Endothelial cell (in vitro differentiated cells): Measurements from ENCODE around the gene ARHGAP29. TPM values are rescaled to one million over a fixed set of nuclear protein-coding genes. Genes with fewer than 3 reads are reported as not detected.

Experiments
- DNase-seq: peaks from one replicate; pipeline ENCODE4 v3.0.0; 2021; ENCODE audit warnings: low spot score
- H3K27ac Mint-ChIP-seq: one replicate; pipeline ENCODE4 v1.8.0; 2021; ENCODE audit warnings: mixed read lengths, inconsistent platforms; ENCODE audit not compliant: unreplicated experiment
- H3K27me3 Mint-ChIP-seq: one replicate; pipeline ENCODE4 v1.8.0; 2021; ENCODE audit warnings: mild to moderate bottlenecking, moderate library complexity, mixed read lengths, inconsistent platforms; ENCODE audit not compliant: unreplicated experiment
- H3K36me3 Mint-ChIP-seq: one replicate; pipeline ENCODE4 v1.8.0; 2021; ENCODE audit warnings: mild to moderate bottlenecking, low read depth, mixed read lengths, inconsistent platforms; ENCODE audit not compliant: unreplicated experiment
- H3K4me1 Mint-ChIP-seq: one replicate; pipeline ENCODE4 v1.8.0; 2021; ENCODE audit warnings: mild to moderate bottlenecking, mixed read lengths, inconsistent platforms; ENCODE audit not compliant: unreplicated experiment
- H3K4me3 Mint-ChIP-seq: one replicate; pipeline ENCODE4 v1.8.0; 2021; ENCODE audit warnings: mild to moderate bottlenecking, mixed read lengths, inconsistent platforms; ENCODE audit not compliant: unreplicated experiment
- H3K9me3 Mint-ChIP-seq: one replicate; pipeline ENCODE4 v1.8.0; 2021; ENCODE audit warnings: mixed read lengths, inconsistent platforms; ENCODE audit not compliant: unreplicated experiment
- total RNA-seq: library from RNA; stranded (reverse); fragmentation: NEBNext Ultra II Directional; extraction: Animal tissue kit (Norgen Biotek cat#: 25700); gene quantifications from one replicate; pipeline ENCODE4 v1.2.1, GENCODE V29; 2021; ENCODE audit not compliant: unreplicated experiment
- TF ChIP-seq, protein P1 (sequence below): fragments of 200-600 bp; sonication (generic); IDR thresholded peaks from one replicate; pipeline ENCODE4 v1.5.0; 2021; ENCODE audit warnings: antibody characterized with exemption; ENCODE audit not compliant: unreplicated experiment

ARHGAP29 gene
- total RNA-seq, 1 donor from 2014 or later, result 276 TPM

DNA sequence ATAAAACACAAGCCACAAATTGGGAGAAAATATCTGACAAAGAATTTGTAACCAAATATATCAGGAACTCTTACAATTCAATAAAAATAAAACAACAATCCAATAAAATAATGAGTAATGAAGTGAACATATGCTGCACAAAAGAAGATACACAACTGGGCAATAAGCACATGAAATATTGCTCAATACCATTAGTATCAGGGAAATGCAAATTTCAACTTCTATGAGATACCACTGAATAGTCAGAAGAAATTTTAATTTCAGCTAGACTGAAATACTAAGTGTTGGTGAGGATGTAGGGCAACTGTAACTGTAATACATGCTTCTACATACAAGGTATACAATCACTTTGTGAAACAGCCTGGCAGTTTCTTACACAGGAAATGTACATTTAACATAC is 7.4 kb upstream of the ARHGAP29 start:
- Mint-ChIP-seq H3K9me3 (no peaks in the 10 kb centered on the region), H3K27me3 (peaks cover 4% of the 10 kb centered on the region), H3K27ac (no peak overlapping the region), H3K4me3 (peak overlapping the region; percentile 99), H3K4me1 (peaks cover 30% of the 10 kb centered on the region), H3K36me3 (peaks cover 11% of the 10 kb centered on the region)
- no peak for DNase-seq
- TF ChIP-seq, protein P1, sequence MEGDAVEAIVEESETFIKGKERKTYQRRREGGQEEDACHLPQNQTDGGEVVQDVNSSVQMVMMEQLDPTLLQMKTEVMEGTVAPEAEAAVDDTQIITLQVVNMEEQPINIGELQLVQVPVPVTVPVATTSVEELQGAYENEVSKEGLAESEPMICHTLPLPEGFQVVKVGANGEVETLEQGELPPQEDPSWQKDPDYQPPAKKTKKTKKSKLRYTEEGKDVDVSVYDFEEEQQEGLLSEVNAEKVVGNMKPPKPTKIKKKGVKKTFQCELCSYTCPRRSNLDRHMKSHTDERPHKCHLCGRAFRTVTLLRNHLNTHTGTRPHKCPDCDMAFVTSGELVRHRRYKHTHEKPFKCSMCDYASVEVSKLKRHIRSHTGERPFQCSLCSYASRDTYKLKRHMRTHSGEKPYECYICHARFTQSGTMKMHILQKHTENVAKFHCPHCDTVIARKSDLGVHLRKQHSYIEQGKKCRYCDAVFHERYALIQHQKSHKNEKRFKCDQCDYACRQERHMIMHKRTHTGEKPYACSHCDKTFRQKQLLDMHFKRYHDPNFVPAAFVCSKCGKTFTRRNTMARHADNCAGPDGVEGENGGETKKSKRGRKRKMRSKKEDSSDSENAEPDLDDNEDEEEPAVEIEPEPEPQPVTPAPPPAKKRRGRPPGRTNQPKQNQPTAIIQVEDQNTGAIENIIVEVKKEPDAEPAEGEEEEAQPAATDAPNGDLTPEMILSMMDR, result no peak

DNA sequence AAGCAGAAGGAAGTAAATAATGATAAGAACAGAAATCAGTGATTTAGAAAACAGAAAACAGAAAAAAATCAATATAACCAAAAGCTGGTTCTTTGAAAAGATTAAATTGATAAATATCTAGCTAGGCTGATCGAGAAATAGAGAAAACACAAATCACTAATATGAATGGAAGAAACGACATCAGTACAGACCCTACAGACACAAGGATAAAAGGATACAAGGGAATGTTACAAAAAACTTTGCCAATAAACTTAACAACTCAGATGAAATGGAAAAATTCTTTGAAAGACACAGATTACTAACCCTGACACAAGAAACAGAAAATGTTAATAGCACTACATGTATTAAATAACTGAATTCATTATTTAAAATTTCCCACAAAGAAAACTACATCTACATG is 6.3 kb upstream of the ARHGAP29 start:
- Mint-ChIP-seq H3K4me1 (peaks cover 41% of the 10 kb centered on the region), H3K27ac (no peak overlapping the region), H3K27me3 (peaks cover 7% of the 10 kb centered on the region), H3K36me3 (peaks cover 11% of the 10 kb centered on the region), H3K4me3 (peak overlapping the region; percentile 99), H3K9me3 (no peaks in the 10 kb centered on the region)
- TF ChIP-seq, protein P1, result no peak
- no peak for DNase-seq

DNA sequence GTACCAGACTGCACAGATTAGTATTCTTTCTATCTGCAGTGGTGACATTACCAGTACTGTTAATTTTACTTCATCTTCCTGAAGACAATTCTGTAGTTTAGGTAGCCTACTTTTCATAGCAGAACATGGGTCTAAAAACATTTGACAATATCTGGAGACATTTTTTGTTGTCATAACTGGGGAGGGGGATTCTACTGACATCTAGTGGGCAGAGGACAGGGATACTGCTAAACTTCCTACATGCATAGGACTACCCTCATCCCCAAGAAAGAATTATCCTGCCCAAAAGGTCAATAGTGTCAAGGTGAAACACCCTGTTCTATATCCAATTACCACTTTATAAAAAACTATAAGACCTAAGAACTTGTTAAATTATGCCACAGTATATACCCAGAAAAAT is 3.4 kb upstream of the ARHGAP29 start:
- Mint-ChIP-seq H3K4me1 (peaks cover 48% of the 10 kb centered on the region), H3K36me3 (peaks cover 14% of the 10 kb centered on the region), H3K27me3 (peaks cover 11% of the 10 kb centered on the region), H3K9me3 (no peaks in the 10 kb centered on the region), H3K27ac (no peak overlapping the region), H3K4me3 (no peak overlapping the region)
- no peak for DNase-seq
- TF ChIP-seq, protein P1, result peak; percentile 31

DNA sequence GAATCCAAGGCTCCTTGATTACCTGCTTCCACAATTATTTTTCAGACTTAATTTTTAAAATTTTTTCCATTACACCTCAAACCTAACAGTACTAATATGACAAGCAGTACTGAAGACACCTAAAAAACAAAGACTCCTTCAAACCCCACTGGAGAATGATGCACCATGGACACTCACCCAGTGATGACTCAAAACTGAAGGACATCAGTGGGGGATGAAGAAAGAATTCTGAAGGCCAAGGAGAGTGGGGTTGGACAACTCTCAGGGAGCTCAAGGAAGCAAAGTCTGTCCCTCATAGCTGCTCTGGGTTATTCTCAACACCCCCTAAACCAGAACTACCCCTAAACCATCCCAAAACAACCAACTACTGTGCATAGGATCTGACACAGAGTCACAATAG is 2.4 kb upstream of the ARHGAP29 start:
- H3K27ac Mint-ChIP-seq, result no peak overlapping the region
- peaks cover 11% of the 10 kb centered on the region for H3K27me3 Mint-ChIP-seq
- H3K4me3 Mint-ChIP-seq, result no peak overlapping the region
- no peaks in the 10 kb centered on the region for H3K9me3 Mint-ChIP-seq
- peaks cover 18% of the 10 kb centered on the region for H3K36me3 Mint-ChIP-seq
- DNase-seq, result no peak
- H3K4me1 Mint-ChIP-seq, result peaks cover 46% of the 10 kb centered on the region
- TF ChIP-seq, protein P1, result no peak

DNA sequence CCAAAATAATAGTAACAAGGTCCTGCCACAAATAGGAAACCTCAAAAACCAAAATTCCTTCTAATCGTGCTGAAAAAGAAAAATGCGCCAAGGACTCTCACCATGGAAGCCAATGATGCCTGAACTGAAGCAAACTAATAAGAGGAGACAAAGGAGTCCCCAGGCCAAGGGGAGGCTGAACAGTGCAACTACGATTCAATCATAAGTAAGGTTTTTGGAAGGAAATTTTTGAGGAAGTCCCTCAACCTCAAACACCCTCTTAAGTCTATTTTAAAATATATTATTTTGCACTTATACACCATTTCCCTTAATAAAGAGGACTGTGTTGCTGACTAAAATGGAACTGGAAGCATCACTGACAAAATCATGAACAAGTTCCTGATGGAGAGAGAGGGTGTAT is 1.7 kb upstream of the ARHGAP29 start:
- peak overlapping the region; percentile 86 for H3K4me3 Mint-ChIP-seq
- peaks cover 11% of the 10 kb centered on the region for H3K27me3 Mint-ChIP-seq
- TF ChIP-seq, protein P1, result no peak
- peak overlapping the region; percentile 53 for H3K27ac Mint-ChIP-seq
- no peak for DNase-seq
- peaks cover 50% of the 10 kb centered on the region for H3K4me1 Mint-ChIP-seq
- peaks cover 18% of the 10 kb centered on the region for H3K36me3 Mint-ChIP-seq
- H3K9me3 Mint-ChIP-seq, result no peaks in the 10 kb centered on the region
